DMS79 treated with DMSO at 0.1 percent for 48 hours (cell line): ENCODE data around the gene TMED3.
"Not testable (repeated sequence)": the region's sequence is repeated elsewhere in the genome, so short reads cannot be mapped to it uniquely, and the experiment has no call there.

Experiments
- DNase-seq: peaks from one replicate; lab custom pipeline; 2025; lab: John Stamatoyannopoulos, UW

Gene TMED3

GRCh38 chr15:79316864-79317263 lies 6.0 kb downstream of the TMED3 start:
- DNase-seq: peak; percentile 33

- DNase-seq: not testable (repeated sequence)
Measured at GRCh38 chr15:79319973-79320372, 9.1 kb downstream of the TMED3 start.

- no peak for DNase-seq
Measured at GRCh38 chr15:79321876-79322275, 11.0 kb downstream of the TMED3 start.

GRCh38 chr15:79322306-79322705 lies 11.4 kb downstream of the TMED3 start:
- no peak for DNase-seq

- DNase-seq: no peak
Measured at GRCh38 chr15:79322945-79323344, 12.0 kb downstream of the TMED3 start.

- no peak for DNase-seq
Measured at GRCh38 chr15:79329171-79329611, 18.3 kb downstream of the TMED3 start.

GRCh38 chr15:79332824-79333510 lies 22.1 kb downstream of the TMED3 start:
- no peak for DNase-seq

GRCh38 chr15:79337591-79337990 lies 26.7 kb downstream of the TMED3 start:
- no peak for DNase-seq

GRCh38 chr15:79339588-79340314 lies 28.8 kb downstream of the TMED3 start:
- DNase-seq: peak; percentile 2

GRCh38 chr15:79340315-79340602 lies 29.3 kb downstream of the TMED3 start:
- DNase-seq: no peak

- DNase-seq: no peak
Measured at GRCh38 chr15:79341396-79341795, 30.5 kb downstream of the TMED3 start.

GRCh38 chr15:79349525-79349924 lies 38.6 kb downstream of the TMED3 start:
- no peak for DNase-seq

- DNase-seq: no peak
Measured at GRCh38 chr15:79352206-79352605, 41.3 kb downstream of the TMED3 start.

GRCh38 chr15:79357566-79357965 lies 46.7 kb downstream of the TMED3 start:
- no peak for DNase-seq

- no peak for DNase-seq
Measured at GRCh38 chr15:79358069-79358468, 47.2 kb downstream of the TMED3 start.

GRCh38 chr15:79364571-79365240 lies 53.8 kb downstream of the TMED3 start:
- no peak for DNase-seq

- no peak for DNase-seq
Measured at GRCh38 chr15:79365765-79366164, 54.9 kb downstream of the TMED3 start.

GRCh38 chr15:79366691-79367090 lies 55.8 kb downstream of the TMED3 start:
- DNase-seq: no peak

- no peak for DNase-seq
Measured at GRCh38 chr15:79370716-79371115, 59.8 kb downstream of the TMED3 start.

- no peak for DNase-seq
Measured at GRCh38 chr15:79371591-79371990, 60.7 kb downstream of the TMED3 start.

GRCh38 chr15:79372428-79372827 lies 61.5 kb downstream of the TMED3 start:
- no peak for DNase-seq
